OCI-M2 (cell line): ENCODE data around the gene SV2C.
A peak's percentile ranks its signal among the peaks of the same experiment; 100 is the strongest.

Source experiments
- DNase-seq: peaks from one replicate; lab custom pipeline; 2025; ENCODE audit not compliant: unreplicated experiment; lab: John Stamatoyannopoulos, UW

Gene SV2C

DNA sequence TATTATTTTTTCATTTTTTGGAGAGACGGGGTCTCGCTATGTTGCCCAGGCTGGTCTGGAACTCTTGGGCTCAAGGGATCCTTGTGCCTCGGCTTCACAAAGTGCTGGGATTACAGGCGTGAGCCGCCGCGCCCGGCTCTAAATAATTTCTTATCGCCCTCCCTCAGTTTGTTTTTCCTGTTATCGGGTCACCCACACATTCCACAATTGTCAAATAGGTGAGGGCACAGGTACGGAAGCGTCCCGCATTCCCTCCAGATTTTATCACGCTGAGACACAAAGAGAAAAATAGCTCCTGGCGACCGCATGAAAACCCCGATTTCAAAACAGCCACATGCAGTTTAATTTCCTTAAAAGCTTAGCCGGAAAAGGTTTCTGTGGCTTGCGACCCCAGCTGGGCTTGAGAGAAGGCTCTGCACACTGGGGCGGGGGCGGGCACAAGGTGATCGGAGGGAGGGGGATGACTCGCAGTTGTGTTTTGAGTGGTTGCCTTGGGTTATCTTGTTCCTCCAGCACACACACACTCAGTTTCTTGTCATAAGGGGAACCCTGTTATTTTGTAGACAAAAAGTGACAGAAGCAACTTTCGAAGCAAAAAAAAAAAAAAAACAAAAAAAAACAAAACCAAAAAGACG lies 319.2 kb downstream of the SV2C start:
- peak; percentile 49 for DNase-seq

DNA sequence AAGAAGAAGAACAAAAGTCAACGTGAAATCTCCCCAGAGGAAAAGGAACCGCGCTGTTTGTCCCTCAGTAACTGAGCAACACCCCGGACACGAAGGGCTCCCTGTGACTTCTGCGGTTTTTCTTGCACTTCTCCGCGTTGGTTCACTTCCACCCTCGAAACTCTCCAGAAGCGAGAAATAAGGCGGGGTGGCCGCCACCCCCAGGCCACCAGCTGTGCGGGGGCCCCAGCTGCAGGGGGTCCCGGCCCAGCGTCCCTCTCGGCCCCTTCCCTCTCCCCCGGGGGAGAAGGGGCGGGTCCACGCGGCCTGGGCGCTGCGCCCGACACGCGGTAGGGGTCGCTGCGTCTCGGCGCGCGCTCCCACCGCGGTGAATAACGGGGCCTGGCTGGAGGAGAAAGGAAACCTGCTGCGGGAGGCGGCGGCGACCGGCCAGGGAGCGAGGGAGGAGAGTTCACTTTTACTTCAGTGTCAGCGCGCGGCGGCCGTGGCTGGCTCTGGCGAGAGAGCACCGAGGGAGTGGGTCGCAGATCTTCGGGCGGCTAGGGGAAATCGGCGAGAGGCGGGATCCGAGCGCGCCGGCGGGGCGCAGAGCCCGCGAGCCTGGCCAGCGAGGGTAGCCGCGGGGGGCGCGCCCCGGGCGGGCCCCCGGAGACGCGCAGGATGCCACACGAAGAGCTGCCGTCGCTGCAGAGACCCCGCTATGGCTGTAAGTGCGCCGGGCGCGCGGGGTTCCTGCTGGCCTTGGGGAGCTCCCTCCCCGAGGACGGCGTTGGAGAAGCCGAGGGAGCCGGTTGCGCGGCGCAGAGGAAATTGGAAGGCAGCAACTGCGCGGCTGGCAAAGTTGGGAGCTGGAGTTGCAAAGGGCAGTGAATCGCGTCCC lies 319.9 kb downstream of the SV2C start, which contains the start of gene IQGAP2:
Gene IQGAP2, plus strand, starts transcription at position 400 of the 880 bp plus-strand sequence. Its CDS starts 261 bp downstream, at position 661.
- DNase-seq = peak; percentile 49
